Fibroblast of mammary gland (primary cell): ENCODE measurements around the gene PLEKHG4.
A peak's percentile ranks its signal among the peaks of the same experiment; 100 is the strongest.

Experiments
- DNase-seq: peaks from one replicate; pipeline ENCODE4 v3.0.0-alpha.2; 2010; ENCODE audit warnings: low read depth
- H3K4me3 ChIP-seq: 2 replicates; pipeline ENCODE4 v1.5.1; 2011; ENCODE audit warnings: low read depth, mild to moderate bottlenecking, low read length, moderate library complexity; ENCODE audit not compliant: control insufficient read depth
- CTCF ChIP-seq: conservative IDR thresholded peaks from 2 replicates; pipeline ENCODE4 v1.5.1; 2011; ENCODE audit warnings: low read depth, low read length, inconsistent platforms; ENCODE audit not compliant: control insufficient read depth, insufficient read depth

The PLEKHG4 gene

GRCh38 chr16:67277999-67278772 is 1.1 kb upstream of the PLEKHG4 start:
- DNase-seq = peak; percentile 94
- no peak for TF ChIP-seq CTCF
- H3K4me3 ChIP-seq = peak overlapping the region; percentile 78

- DNase-seq = peak; percentile 25
- peak overlapping the region; percentile 78 for H3K4me3 ChIP-seq
- TF ChIP-seq CTCF = peak; percentile 28
Observed at GRCh38 chr16:67278773-67279295, 498 bp upstream of the PLEKHG4 start.

GRCh38 chr16:67280090-67281015 is 1.0 kb downstream of the PLEKHG4 start:
- peak overlapping the region; percentile 13 for H3K4me3 ChIP-seq
- DNase-seq = no peak
- TF ChIP-seq CTCF = no peak

- H3K4me3 ChIP-seq = no peak overlapping the region
- no peak for DNase-seq
- no peak for TF ChIP-seq CTCF
Observed at GRCh38 chr16:67281536-67282446, 2.5 kb downstream of the PLEKHG4 start.

- no peak overlapping the region for H3K4me3 ChIP-seq
- no peak for DNase-seq
- TF ChIP-seq CTCF = no peak
Observed at GRCh38 chr16:67282447-67282805, 3.1 kb downstream of the PLEKHG4 start.
